H1 (cell line): ENCODE results near the gene HDAC8. TPM values are rescaled to one million over a fixed set of nuclear protein-coding genes. Genes with fewer than 3 reads are reported as not detected.

Source experiments
- CTCF ChIA-PET: fragments of 300-600 bp; sonication (Branson Sonifier 250); formaldehyde crosslinking; loops from one replicate; lab custom pipeline; 2021; ENCODE audit not compliant: partially characterized antibody; lab: Charles Lee
- POLR2A ChIA-PET: fragments of 300-600 bp; sonication (Branson Sonifier 250); formaldehyde crosslinking; loops from one replicate; lab custom pipeline; 2021; ENCODE audit warnings: inconsistent platforms; ENCODE audit not compliant: partially characterized antibody; lab: Charles Lee
- DNase-seq, 2 experiments: peaks; one replicate each; pipeline versions ENCODE4 v3.0.0 to v3.0.0-alpha.2; 2010 to 2022; ENCODE audit warnings: low spot score in 2 of 2, low read depth in 1 of 2, mixed read lengths in 1 of 2
- FAIRE-seq: peaks from 2 replicates; lab custom pipeline; 2011; peaks lifted over from hg19 to GRCh38; lab: Jason Lieb, UNC
- H2AFZ ChIP-seq: 2 replicates; pipeline ENCODE4 v1.8.1; 2012; ENCODE audit warnings: low read length, inconsistent platforms
- H2AK5ac ChIP-seq: 2 replicates; pipeline ENCODE4 v1.6.1; 2013; ENCODE audit warnings: low read depth, low read length
- H2BK120ac ChIP-seq: replicated peaks from 2 replicates; pipeline ENCODE3; 2013; ENCODE audit warnings: low read depth, low read length, inconsistent platforms
- H2BK12ac ChIP-seq: 2 replicates; pipeline ENCODE4 v1.6.1; 2013; ENCODE audit warnings: low read depth, low read length
- H2BK15ac ChIP-seq: 2 replicates; pipeline ENCODE4 v1.6.1; 2013; ENCODE audit warnings: low read length
- H2BK20ac ChIP-seq: 2 replicates; pipeline ENCODE4 v1.6.1; 2013; ENCODE audit warnings: low read length
- H2BK5ac ChIP-seq: 2 replicates; pipeline ENCODE4 v1.6.1; 2013; ENCODE audit warnings: low read depth, low read length
- H3K14ac ChIP-seq: 2 replicates; pipeline ENCODE4 v1.6.1; 2013; ENCODE audit warnings: inconsistent platforms; ENCODE audit not compliant: insufficient read length
- H3K18ac ChIP-seq: 2 replicates; pipeline ENCODE4 v1.6.1; 2013; ENCODE audit warnings: low read length; ENCODE audit errors: extremely low read depth
- H3K23ac ChIP-seq: 2 replicates; pipeline ENCODE4 v1.6.1; 2013; ENCODE audit warnings: inconsistent platforms; ENCODE audit not compliant: insufficient read length
- H3K23me2 ChIP-seq: 2 replicates; pipeline ENCODE4 v1.6.1; 2013; ENCODE audit warnings: low read depth, low read length
- H3K27ac ChIP-seq: 2 replicates; pipeline ENCODE4 v1.6.1; 2011; ENCODE audit warnings: low read depth, low read length, inconsistent platforms
- H3K27me3 ChIP-seq, 4 experiments: replicated peaks in 1 of 4; 1 replicate in 1 of 4; 2 replicates in 3 of 4; pipeline versions ENCODE4 v1.6.1 to v1.8.1; 2011 to 2013; ENCODE audit warnings: low read length in 3 of 4, mild to moderate bottlenecking in 3 of 4, inconsistent platforms in 2 of 4, mixed read lengths in 2 of 4, moderate library complexity in 1 of 4; ENCODE audit not compliant: control insufficient read depth in 3 of 4, insufficient read depth in 3 of 4; ENCODE audit errors: extremely low read depth in 1 of 4
- H3K36me3 ChIP-seq, 4 experiments: 2 replicates each; pipeline versions ENCODE4 v1.6.1 to v1.8.1; 2011 to 2013; ENCODE audit warnings: mild to moderate bottlenecking in 4 of 4, low read length in 3 of 4, moderate library complexity in 2 of 4, control low read depth in 1 of 4, inconsistent platforms in 1 of 4; ENCODE audit not compliant: insufficient read depth in 4 of 4, control insufficient read depth in 2 of 4
- H3K4ac ChIP-seq: replicated peaks from 2 replicates; pipeline ENCODE3; 2013; ENCODE audit warnings: low read length, low read depth, mixed read lengths, inconsistent platforms; ENCODE audit not compliant: insufficient read length
- H3K4me1 ChIP-seq, 4 experiments: replicated peaks in 1 of 4; 1 replicate in 1 of 4; 2 replicates in 3 of 4; pipeline versions ENCODE4 v1.6.1 to v1.8.1; 2011 to 2013; ENCODE audit warnings: low read length in 3 of 4, inconsistent platforms in 2 of 4, mixed read lengths in 1 of 4; ENCODE audit not compliant: insufficient read depth in 4 of 4, control insufficient read depth in 3 of 4
- H3K4me2 ChIP-seq, 2 experiments: 2 replicates each; pipeline versions ENCODE4 v1.6.1 to v1.8.1; 2011 to 2013; ENCODE audit warnings: low read depth in 2 of 2, low read length in 2 of 2, control low read depth in 1 of 2, inconsistent platforms in 1 of 2, mild to moderate bottlenecking in 1 of 2; ENCODE audit not compliant: insufficient read depth in 1 of 2
- H3K4me3 ChIP-seq, 4 experiments: fragments of 200-600, 300-600 bp in 1 of 4; sonication (generic), shearing (Covaris generic), sonication (Bioruptor Twin) in 1 of 4; 2 replicates each; pipeline versions ENCODE4 v1.5.1 to v1.8.1; 2011 to 2016; ENCODE audit warnings: low read length in 4 of 4, low read depth in 3 of 4, control low read depth in 2 of 4, inconsistent platforms in 2 of 4, mild to moderate bottlenecking in 2 of 4, mixed read lengths in 1 of 4, moderate library complexity in 1 of 4; ENCODE audit not compliant: insufficient read depth in 2 of 4; ENCODE audit errors: extremely low read depth in 1 of 4
- H3K56ac ChIP-seq: replicated peaks from 2 replicates; pipeline ENCODE3; 2013; ENCODE audit warnings: low read depth, mild to moderate bottlenecking, mixed read lengths, low read length, inconsistent platforms; ENCODE audit not compliant: insufficient read length
- H3K79me1 ChIP-seq: 2 replicates; pipeline ENCODE4 v1.6.1; 2013; ENCODE audit warnings: low read depth, low read length, control low read depth
- H3K79me2 ChIP-seq, 2 experiments: 2 replicates each; pipeline versions ENCODE4 v1.6.1 to v1.8.1; 2012 to 2013; ENCODE audit warnings: low read length in 2 of 2, mild to moderate bottlenecking in 2 of 2, inconsistent platforms in 1 of 2; ENCODE audit not compliant: insufficient read depth in 2 of 2, control insufficient read depth in 1 of 2
- H3K9ac ChIP-seq, 4 experiments: replicated peaks in 1 of 4; 1 replicate in 1 of 4; 2 replicates in 3 of 4; pipeline versions ENCODE4 v1.6.1 to v1.8.1; 2011 to 2013; ENCODE audit warnings: low read depth in 3 of 4, low read length in 3 of 4, control low read depth in 2 of 4, mild to moderate bottlenecking in 2 of 4, moderate library complexity in 2 of 4, inconsistent platforms in 1 of 4; ENCODE audit errors: extremely low read depth in 1 of 4
- H3K9me3 ChIP-seq, 2 experiments: 2 replicates each; pipeline versions ENCODE4 v1.6.1 to v1.8.1; 2012 to 2013; ENCODE audit warnings: mild to moderate bottlenecking in 2 of 2, moderate library complexity in 2 of 2, control low read depth in 1 of 2, inconsistent platforms in 1 of 2, low read depth in 1 of 2, low read length in 1 of 2, mixed read lengths in 1 of 2; ENCODE audit not compliant: insufficient read depth in 2 of 2
- H4K20me1 ChIP-seq, 2 experiments: replicated peaks in 1 of 2; 2 replicates each; pipeline versions ENCODE3 to v1.8.1; 2011 to 2013; ENCODE audit warnings: inconsistent platforms in 2 of 2, low read length in 2 of 2, mild to moderate bottlenecking in 1 of 2; ENCODE audit not compliant: insufficient read depth in 2 of 2, control insufficient read depth in 1 of 2
- H4K5ac ChIP-seq: 2 replicates; pipeline ENCODE4 v1.6.1; 2013; ENCODE audit warnings: low read length, low read depth, mixed read lengths, inconsistent platforms; ENCODE audit not compliant: insufficient read length
- H4K8ac ChIP-seq: 2 replicates; pipeline ENCODE4 v1.8.0; 2013; ENCODE audit warnings: mild to moderate bottlenecking, moderate library complexity, low read length, inconsistent platforms; ENCODE audit not compliant: insufficient read depth; ENCODE audit errors: extremely low read depth
- H4K91ac ChIP-seq: replicated peaks from 2 replicates; pipeline ENCODE3; 2013; ENCODE audit warnings: low read length, mixed read lengths, inconsistent platforms; ENCODE audit not compliant: insufficient read length
- ASH2L ChIP-seq: fragments of 200-600, 300-600 bp; sonication (generic); IDR thresholded peaks from one replicate; pipeline ENCODE4 v1.7.1; 2017; ENCODE audit warnings: low read length
- BACH1 ChIP-seq: IDR thresholded peaks from 2 replicates; pipeline ENCODE4 v1.6.1; 2012; ENCODE audit warnings: low read length, improper control_type of control experiment
- CHD2 ChIP-seq: IDR thresholded peaks from 2 replicates; pipeline ENCODE4 v1.6.1; 2012; ENCODE audit warnings: low read length, improper control_type of control experiment
- E2F6 ChIP-seq: IDR thresholded peaks from 2 replicates; pipeline ENCODE4 v1.6.1; 2012; ENCODE audit warnings: inconsistent platforms
- KDM1A ChIP-seq: fragments of 200-600, 300-600 bp; sonication (generic); IDR thresholded peaks from 2 replicates; pipeline ENCODE4 v1.7.1; 2016; ENCODE audit warnings: mild to moderate bottlenecking, low read length, borderline replicate concordance
- KDM4A ChIP-seq: IDR thresholded peaks from one replicate; pipeline ENCODE4 v1.7.1; 2012; ENCODE audit warnings: low read depth, mild to moderate bottlenecking, moderate library complexity, low read length, inconsistent platforms; ENCODE audit not compliant: severe bottlenecking
- MAFK ChIP-seq: IDR thresholded peaks from 2 replicates; pipeline ENCODE4 v1.6.1; 2012; ENCODE audit warnings: low read depth, mild to moderate bottlenecking, improper control_type of control experiment, low read length
- RAD21 ChIP-seq, 2 experiments: IDR thresholded peaks in 1 of 2; conservative IDR thresholded peaks in 1 of 2; 2 replicates each; pipeline ENCODE4 v1.6.1; 2011; ENCODE audit warnings: low read depth in 2 of 2, low read length in 2 of 2, improper control_type of control experiment in 1 of 2, inconsistent platforms in 1 of 2, mild to moderate bottlenecking in 1 of 2, moderate library complexity in 1 of 2
- SRF ChIP-seq: IDR thresholded peaks from 2 replicates; pipeline ENCODE4 v1.6.1; 2011; ENCODE audit warnings: mild to moderate bottlenecking, low read depth, low read length, moderate library complexity
- TAF1 ChIP-seq: IDR thresholded peaks from 2 replicates; pipeline ENCODE4 v1.6.1; 2011; ENCODE audit warnings: mild to moderate bottlenecking, low read depth, low read length
- TBP ChIP-seq: IDR thresholded peaks from 2 replicates; pipeline ENCODE4 v1.6.1; 2011; ENCODE audit warnings: low read depth, low read length, improper control_type of control experiment
- WGBS, 2 experiments: shearing (Covaris generic) in 1 of 2; methylation state at CpG; one replicate each; pipeline versions ENCODE4 v1.1.6 to v1.1.7; 2013 to 2015; ENCODE audit warnings: low lambda C conversion rate in 2 of 2, mixed read lengths in 2 of 2, inconsistent platforms in 1 of 2, low coverage in 1 of 2, missing lambda C conversion rate in 1 of 2; ENCODE audit not compliant: insufficient replicate concordance in 2 of 2, insufficient coverage in 1 of 2, insufficient read length in 1 of 2; ENCODE audit errors: extremely low coverage in 1 of 2, missing lambda C conversion rate in 1 of 2; 5-methylcytosine and 5-hydroxymethylcytosine counted together
- polyA plus RNA-seq, 7 experiments: library from polyadenylated mRNA; depleted of rRNA in 3 of 7; stranded (reverse) in 5 of 7; unstranded in 2 of 7; fragments of >200 nt in 5 of 7; fragments of 200-250 nt in 2 of 7; gene quantifications; 1 replicate in 5 of 7; 2 replicates in 1 of 7; 4 replicates in 1 of 7; pipeline versions ENCODE4 v1.2.1 to v1.2.3, GENCODE V29; 2011 to 2013; ENCODE audit warnings: missing spikeins in 2 of 7, mixed read lengths in 2 of 7
- total RNA-seq: library from RNA; stranded (reverse); fragmentation: NEBNext Ultra II Directional; extraction: Animal tissue kit (Norgen Biotek cat#: 25700); gene quantifications from 2 replicates; pipeline ENCODE4 v1.2.1, GENCODE V29; 2021

Gene HDAC8
- total and polyA plus RNA-seq, 2 of the 8 experiments (the other 6 are each of a cell fraction or from before 2014, with no cell fraction given), result 9.7 to 20.3 TPM

- Histone ChIP-seq H2BK20ac (no peak overlapping the region), H2AFZ (no peak overlapping the region), H4K91ac (no peak overlapping the region), H3K79me1 (no peaks in the 10 kb centered on the region), H3K27me3 (no peaks in the 10 kb centered on the region), H4K5ac (no peak overlapping the region), H3K4me3 (no peak overlapping the region), H3K14ac (no peak overlapping the region), H3K36me3 (no peaks in the 10 kb centered on the region; a peak in 1 of 8 replicates), H3K79me2 (no peaks in the 10 kb centered on the region), H2BK120ac (no peak overlapping the region), H2AK5ac (no peak overlapping the region), H4K8ac (no peak overlapping the region), H3K18ac (no peak overlapping the region), H3K23me2 (no peaks in the 10 kb centered on the region), H4K20me1 (peaks cover 0 to 1% of the 10 kb centered on the region in 2 experiments), H3K23ac (no peak overlapping the region), H3K9ac (no peak overlapping the region), H2BK12ac (no peak overlapping the region), H3K9me3 (no peaks in the 10 kb centered on the region), H3K27ac (no peak overlapping the region), H2BK5ac (no peak overlapping the region), H3K4me1 (peaks cover 1 to 3% (median 3%) of the 10 kb centered on the region in 4 experiments; a peak in 5 of 7 replicates), H2BK15ac (no peak overlapping the region), H3K4ac (no peak overlapping the region), H3K4me2 (no peak overlapping the region), H3K56ac (no peak overlapping the region)
- FAIRE-seq (no peak), DNase-seq (no peak)
- POLR2A ChIA-PET, result interaction anchor here (1.0 to 1.5 kb wide), 2 partner anchors 41 to 78 kb away, joined by 3 to 4 read pairs; partner anchors contain the start of gene CITED1
- CTCF ChIA-PET, result interaction anchor here (1.6 kb wide), 1 partner anchor 49 kb away, joined by 5 read pairs; no protein-coding TSS in a partner anchor
- WGBS, 2 experiments, result 94% methylated on average over 2 of the region's 2 CpGs; no CpG with 5 or more reads in 1 of the 2 experiments
- TF ChIP-seq CHD2 (no peak), SRF (no peak), TBP (no peak), ASH2L (no peak), MAFK (no peak), RAD21 (IDR thresholded peaks at IDR 0.05 in 1 of 2, conservative IDR thresholded peaks at IDR 0.05 in 1 of 2; ENCODE audit: low read depth in 2 of 2, low read length in 2 of 2) (no peak), BACH1 (no peak), KDM1A (no peak), TAF1 (no peak), KDM4A (no peak), E2F6 (no peak)
These were observed 225.3 kb downstream of the HDAC8 start for GRCh38 chrX:72347366-72347765.
